Fibroblast of villous mesenchyme (primary cell): ENCODE data around the gene CLEC18A. TPM values are rescaled to one million over a fixed set of nuclear protein-coding genes. Genes with fewer than 3 reads are reported as not detected.
"Not testable (repeated sequence)": the region's sequence is repeated elsewhere in the genome, so short reads cannot be mapped to it uniquely, and the experiment has no call there.

Source experiments
- DNase-seq: peaks from one replicate; pipeline ENCODE4 v3.0.0-alpha.2; 2010; ENCODE audit warnings: low read depth
- H3K4me3 ChIP-seq: 2 replicates; pipeline ENCODE4 v1.5.1; 2011; ENCODE audit warnings: low read depth, mild to moderate bottlenecking, low read length
- total RNA-seq: library from RNA; depleted of rRNA; stranded (reverse); fragments of >200 nt; gene quantifications from 2 replicates; pipeline ENCODE4 v1.2.3, GENCODE V29; 2012

The CLEC18A gene
- total RNA-seq, 1 donor = 0.86 TPM

- not testable (repeated sequence) for H3K4me3 ChIP-seq, DNase-seq
Observed at GRCh38 chr16:69952116-69952515, 982 bp downstream of the CLEC18A start.

DNA sequence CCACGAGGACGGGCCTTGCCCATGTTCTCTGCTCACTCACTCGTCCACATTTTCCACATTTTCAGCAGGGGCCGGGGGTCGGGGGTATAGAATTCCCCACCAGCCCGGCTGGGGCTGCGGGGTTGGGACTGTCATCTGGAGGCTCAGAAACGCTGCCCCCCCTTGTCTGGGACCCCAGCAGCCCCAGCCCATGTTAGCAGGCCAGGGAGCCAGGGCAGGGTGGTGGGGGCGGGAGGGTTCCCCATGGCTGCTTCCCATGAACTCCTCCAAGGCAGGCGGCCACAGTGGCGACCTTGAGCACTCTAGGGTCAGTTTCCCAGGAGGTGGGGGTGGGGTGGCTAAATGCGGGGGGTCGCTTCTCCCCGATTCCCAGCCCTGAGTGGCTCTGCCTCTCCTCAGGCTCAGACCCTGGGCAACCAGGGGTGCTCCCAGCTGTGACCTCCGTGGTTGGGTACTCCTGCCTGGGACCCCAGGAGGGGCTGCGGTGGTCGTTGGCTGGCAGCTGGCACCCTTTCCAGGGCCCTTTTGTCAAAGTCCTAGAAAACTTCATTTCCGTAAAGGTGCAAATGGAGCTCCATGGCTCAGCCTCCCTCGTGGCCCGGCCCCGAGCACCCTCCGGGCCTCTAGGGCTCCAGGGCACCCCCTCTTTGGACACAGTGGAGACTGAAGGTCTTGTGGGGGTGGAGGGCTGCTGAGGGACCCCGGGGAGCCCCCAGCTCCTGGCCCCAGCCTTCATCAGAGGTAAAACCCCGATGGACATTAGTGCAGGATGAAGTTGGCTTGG, 1.6 kb downstream of the CLEC18A start:
- not testable (repeated sequence) for DNase-seq

DNA sequence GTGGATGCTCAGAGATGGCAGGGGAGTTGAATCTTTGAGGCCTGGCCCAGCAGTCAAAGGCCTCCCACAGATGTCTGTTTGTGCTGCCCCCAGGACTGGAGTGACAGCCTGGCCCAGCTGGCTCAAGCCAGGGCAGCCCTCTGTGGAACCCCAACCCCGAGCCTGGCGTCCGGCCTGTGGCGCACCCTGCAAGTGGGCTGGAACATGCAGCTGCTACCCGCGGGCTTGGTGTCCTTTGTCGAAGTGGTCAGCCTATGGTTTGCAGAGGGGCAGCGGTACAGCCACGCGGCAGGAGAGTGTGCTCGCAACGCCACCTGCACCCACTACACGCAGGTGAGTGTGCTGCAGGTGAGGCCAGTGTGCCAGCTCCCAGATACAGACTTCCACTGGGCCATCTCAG, 3.1 kb downstream of the CLEC18A start:
- H3K4me3 ChIP-seq, DNase-seq: not testable (repeated sequence)

More for the DNA sequence above, 1.6 kb downstream of the CLEC18A start:
- not testable (repeated sequence) for H3K4me3 ChIP-seq

- not testable (repeated sequence) for DNase-seq, H3K4me3 ChIP-seq
Observed at GRCh38 chr16:69963312-69963711, 12.2 kb downstream of the CLEC18A start.

- H3K4me3 ChIP-seq = peak overlapping the region; percentile 36
- DNase-seq = peak; percentile 14
Observed at GRCh38 chr16:69964960-69965660, 14.0 kb downstream of the CLEC18A start.

DNA sequence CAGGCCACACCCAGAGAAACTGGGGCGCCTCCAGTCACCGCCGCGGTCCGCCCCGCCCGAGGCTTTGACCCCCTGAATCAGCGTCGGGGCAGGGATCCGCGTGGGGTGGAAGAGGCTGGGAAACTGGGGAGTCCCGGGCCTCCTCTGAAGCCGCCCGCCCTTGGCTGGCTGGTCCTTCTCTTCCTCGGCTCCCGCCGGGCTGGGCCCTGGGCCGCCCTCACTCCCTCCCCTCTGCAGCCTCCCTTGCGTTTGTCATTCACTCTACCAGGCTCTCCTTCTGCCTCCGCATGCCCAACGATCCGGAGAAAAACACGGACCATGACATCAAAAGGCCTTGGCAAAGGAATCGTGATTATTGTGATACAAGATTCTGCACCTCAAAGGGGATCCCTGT, 14.5 kb downstream of the CLEC18A start:
- H3K4me3 ChIP-seq = peak overlapping the region; percentile 36
- DNase-seq = not testable (repeated sequence)

- not testable (repeated sequence) for H3K4me3 ChIP-seq, DNase-seq
Observed at GRCh38 chr16:69967688-69968087, 16.6 kb downstream of the CLEC18A start.

DNA sequence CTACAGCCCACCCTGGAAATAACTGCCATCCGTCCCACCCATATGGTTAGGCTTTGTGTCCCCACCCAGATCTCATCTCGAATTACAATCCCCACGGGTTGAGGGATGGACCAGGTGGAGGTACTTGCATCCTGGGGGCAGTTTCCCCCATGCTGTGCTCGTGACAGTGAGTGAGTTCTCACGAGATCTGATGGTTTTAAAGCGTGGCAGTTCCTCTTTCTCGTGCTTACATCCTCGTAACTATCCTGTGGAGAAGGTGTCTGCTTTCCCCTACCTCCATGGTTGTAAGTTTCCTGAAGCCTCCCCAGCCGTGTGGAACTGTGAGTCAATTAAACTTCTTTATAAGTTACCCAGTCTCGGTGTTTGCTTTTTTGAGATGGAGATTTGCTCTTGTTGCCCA, 17.0 kb downstream of the CLEC18A start:
- not testable (repeated sequence) for H3K4me3 ChIP-seq, DNase-seq

DNA sequence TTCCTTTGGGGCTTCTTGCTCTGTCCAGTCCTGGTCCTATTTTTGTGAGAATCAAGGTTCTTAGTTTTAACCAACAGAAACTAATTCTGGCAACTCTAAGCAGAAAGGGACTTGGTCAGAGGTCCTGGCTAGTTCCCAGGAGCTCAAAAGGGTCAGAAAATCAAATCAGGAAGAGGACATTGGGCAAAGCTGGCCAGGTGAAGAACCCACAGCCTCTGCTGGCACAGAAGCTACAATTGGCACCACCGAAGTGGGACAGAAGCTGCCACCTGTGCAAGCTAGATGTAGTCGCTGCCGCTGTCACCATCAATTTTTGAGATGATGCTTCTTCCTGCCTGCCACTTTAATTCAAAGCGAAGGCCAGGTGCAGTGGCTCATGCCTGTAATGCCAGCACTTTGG, 18.5 kb downstream of the CLEC18A start:
- H3K4me3 ChIP-seq, DNase-seq: not testable (repeated sequence)

- not testable (repeated sequence) for H3K4me3 ChIP-seq, DNase-seq
Observed at GRCh38 chr16:69972120-69972519, 21.0 kb downstream of the CLEC18A start.

- not testable (repeated sequence) for DNase-seq, H3K4me3 ChIP-seq
Observed at GRCh38 chr16:69972935-69973334, 21.8 kb downstream of the CLEC18A start.

DNA sequence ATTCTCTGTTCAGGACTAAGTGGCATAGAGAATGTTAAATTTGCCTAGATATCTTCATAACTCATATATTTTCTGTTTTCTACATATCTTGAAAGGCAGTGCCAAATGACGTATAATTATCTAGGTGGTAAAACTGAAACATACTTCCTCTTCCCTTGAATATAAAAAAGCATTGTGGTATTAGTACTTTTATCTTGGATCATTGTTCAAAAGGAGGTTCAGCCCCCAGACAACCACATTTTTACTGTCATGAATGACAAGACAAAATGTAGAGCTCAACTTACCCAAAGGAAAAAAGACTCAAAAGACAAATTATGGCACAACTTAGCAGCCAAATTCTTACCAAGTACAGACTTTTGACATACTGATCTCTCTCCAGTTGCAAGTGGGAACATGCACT, 34.1 kb downstream of the CLEC18A start:
- not testable (repeated sequence) for DNase-seq, H3K4me3 ChIP-seq

GRCh38 chr16:69997956-69998355, 46.8 kb downstream of the CLEC18A start:
- DNase-seq, H3K4me3 ChIP-seq: not testable (repeated sequence)

GRCh38 chr16:69999801-70000200, 48.7 kb downstream of the CLEC18A start:
- DNase-seq, H3K4me3 ChIP-seq: not testable (repeated sequence)

DNA sequence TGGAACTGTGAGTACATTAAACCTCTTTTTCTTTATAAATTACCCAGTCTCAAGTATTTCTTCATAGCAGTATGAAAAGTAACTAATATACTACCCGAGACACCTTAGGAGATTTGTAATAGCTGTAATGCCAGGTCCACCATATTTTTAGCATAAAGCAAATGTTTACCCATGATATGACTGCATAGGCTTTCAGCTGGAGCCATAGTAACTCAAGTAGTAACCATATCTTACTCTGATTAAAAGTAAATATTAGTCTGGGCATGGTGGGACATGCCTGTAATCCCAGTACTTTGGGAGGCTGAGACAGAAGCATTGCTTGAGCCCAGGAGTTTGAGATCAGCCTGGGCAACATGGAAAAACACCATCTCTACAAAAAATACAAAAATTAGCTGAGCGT, 52.4 kb downstream of the CLEC18A start:
- not testable (repeated sequence) for H3K4me3 ChIP-seq, DNase-seq

DNA sequence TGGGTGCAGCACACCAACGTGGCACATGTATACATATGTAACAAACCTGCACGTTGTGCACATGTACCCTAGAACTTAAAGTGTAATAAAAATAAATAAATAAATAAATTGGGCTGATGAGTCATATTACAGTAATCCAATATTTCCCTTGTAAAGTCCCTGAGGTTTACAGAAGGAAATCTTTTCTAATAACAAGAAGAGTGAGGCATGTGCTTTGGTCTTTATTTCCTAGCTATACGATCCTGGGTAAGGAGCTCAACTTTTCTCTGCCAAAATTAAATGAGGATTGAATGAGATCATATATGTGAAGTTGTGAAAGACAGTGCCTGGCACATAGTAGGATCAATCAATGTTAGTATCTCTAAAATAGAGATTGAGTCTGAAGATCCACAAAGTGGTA, 57.5 kb downstream of the CLEC18A start:
- H3K4me3 ChIP-seq = not testable (repeated sequence)
- DNase-seq = peak; percentile 18

- not testable (repeated sequence) for H3K4me3 ChIP-seq, DNase-seq
Observed at GRCh38 chr16:70010615-70011014, 59.5 kb downstream of the CLEC18A start.

- DNase-seq = peak; percentile 42
- not testable (repeated sequence) for H3K4me3 ChIP-seq
Observed at GRCh38 chr16:70011120-70011519, 60.0 kb downstream of the CLEC18A start.

DNA sequence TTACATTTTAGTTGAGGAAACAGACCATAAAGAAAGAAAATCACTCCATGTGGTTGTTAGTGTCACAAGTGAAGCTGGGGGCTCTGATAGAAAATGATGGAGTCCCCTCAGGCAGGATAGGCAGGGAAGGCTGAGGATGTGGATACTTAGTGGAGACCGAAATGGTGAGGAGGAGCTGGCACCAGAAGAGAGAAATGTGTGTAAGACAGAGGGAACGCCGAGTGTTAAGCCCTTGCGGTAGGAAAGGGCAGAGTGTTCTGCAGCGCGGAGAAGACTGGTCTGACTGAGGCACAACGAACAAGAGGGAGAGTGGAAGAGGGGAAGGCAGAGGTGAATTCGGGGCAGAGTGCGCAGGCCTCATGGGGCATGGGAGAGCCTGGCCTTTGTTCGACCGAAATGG, 61.2 kb downstream of the CLEC18A start:
- DNase-seq, H3K4me3 ChIP-seq: not testable (repeated sequence)

- not testable (repeated sequence) for DNase-seq, H3K4me3 ChIP-seq
Observed at GRCh38 chr16:70012951-70013350, 61.8 kb downstream of the CLEC18A start.
